ENCODE data around the gene VSNL1. TPM values are rescaled to one million over a fixed set of nuclear protein-coding genes. Genes with fewer than 3 reads are reported as not detected.

The VSNL1 gene
- total and polyA plus RNA-seq, 2 experiments from 2014 or later: 102 to 112 TPM

GRCh38 chr2:17544256-17544655, 3.8 kb downstream of the VSNL1 start (continued):
- TF ChIP-seq ETS1 (IDR thresholded peaks at IDR 0.05) (no peak), STAT1 (IDR thresholded peaks at IDR 0.05; ENCODE audit: unreplicated experiment) (no peak), EZH2 (IDR thresholded peaks at IDR 0.05; ENCODE audit: low read depth, unreplicated experiment) (no peak)

- TF ChIP-seq NANOG (IDR thresholded peaks at IDR 0.05; ENCODE audit: borderline replicate concordance) (peak; percentile 67), REST (IDR thresholded peaks at IDR 0.05; ENCODE audit: unreplicated experiment) (no peak)
- Mint-ChIP-seq H3K27me3 (ENCODE audit: insufficient read depth, low read depth, poor library complexity) (peaks cover 4% of the 10 kb centered on the region), H3K4me1 (peaks cover 67% of the 10 kb centered on the region), H3K36me3 (ENCODE audit: low read depth) (peaks cover 10% of the 10 kb centered on the region), H3K27ac (peak overlapping the region; percentile 95), H3K4me3 (peak overlapping the region; percentile 65), H3K9me3 (no peaks in the 10 kb centered on the region)
- Histone ChIP-seq H3K36me3 (ENCODE audit: insufficient read depth) (no peaks in the 10 kb centered on the region), H3K27ac (ENCODE audit: low read depth) (peak overlapping the region; percentile 95), H4K20me1 (replicated peaks; ENCODE audit: insufficient read depth) (peaks cover 6% of the 10 kb centered on the region; the same call in 1 of the 2 replicates), H3K4me2 (peak overlapping the region; percentile 61), H3F3A (replicated peaks; ENCODE audit: low read depth) (peaks cover 9% of the 10 kb centered on the region; the same call in 1 of the 2 replicates), H3K79me2 (replicated peaks; ENCODE audit: insufficient read depth) (peaks cover 87% of the 10 kb centered on the region), H3K9me2 (ENCODE audit: insufficient read depth) (no peaks in the 10 kb centered on the region), H3K4me3 (peak overlapping the region; percentile 82), H3K27me3 (ENCODE audit: insufficient read depth) (no peaks in the 10 kb centered on the region), H2AFZ (no peak overlapping the region), H3K4me1 (ENCODE audit: insufficient read depth) (peaks cover 71% of the 10 kb centered on the region)
- DNase-seq (ENCODE audit: low spot score) (no peak), ATAC-seq (no peak)
These were observed 5.5 kb downstream of the VSNL1 start for GRCh38 chr2:17545680-17546613.

GRCh38 chr2:17547237-17547636, 6.7 kb downstream of the VSNL1 start:
- Histone ChIP-seq H3K9me2 (ENCODE audit: insufficient read depth) (no peaks in the 10 kb centered on the region), H3K4me3 (peak overlapping the region; percentile 82), H3F3A (replicated peaks; ENCODE audit: low read depth) (peaks cover 9% of the 10 kb centered on the region; the same call in 1 of the 2 replicates), H3K4me2 (peak overlapping the region; percentile 61), H3K27me3 (ENCODE audit: insufficient read depth) (no peaks in the 10 kb centered on the region), H2AFZ (no peak overlapping the region), H3K4me1 (ENCODE audit: insufficient read depth) (peaks cover 71% of the 10 kb centered on the region), H4K20me1 (replicated peaks; ENCODE audit: insufficient read depth) (peaks cover 6% of the 10 kb centered on the region; the same call in 1 of the 2 replicates), H3K27ac (ENCODE audit: low read depth) (no peak overlapping the region; the same call in 1 of the 2 replicates), H3K79me2 (replicated peaks; ENCODE audit: insufficient read depth) (peaks cover 87% of the 10 kb centered on the region), H3K36me3 (ENCODE audit: insufficient read depth) (no peaks in the 10 kb centered on the region)
- Mint-ChIP-seq H3K36me3 (ENCODE audit: low read depth) (peaks cover 19% of the 10 kb centered on the region), H3K4me3 (peak overlapping the region; percentile 40), H3K9me3 (0 out of 3 replicates have a peak, but pooled peaks cover 2% of the 10 kb centered on the region), H3K27me3 (ENCODE audit: insufficient read depth, low read depth, poor library complexity) (peaks cover 4% of the 10 kb centered on the region), H3K27ac (peak overlapping the region; percentile 93), H3K4me1 (peaks cover 68% of the 10 kb centered on the region)
- no peak for ATAC-seq
- no peak for DNase-seq (ENCODE audit: low spot score)
- no peak for TF ChIP-seq EZH2 (IDR thresholded peaks at IDR 0.05; ENCODE audit: low read depth, unreplicated experiment)
- no peak for TF ChIP-seq CREB1 (CRISPR knock-in tag; IDR thresholded peaks at IDR 0.05; ENCODE audit: low read depth)
- TF ChIP-seq POLR2AphosphoS5 (IDR thresholded peaks at IDR 0.05; ENCODE audit: low read depth): no peak
- no peak for TF ChIP-seq ZNF331 (CRISPR knock-in tag; IDR thresholded peaks at IDR 0.05; ENCODE audit: low read depth)
- no peak for TF ChIP-seq CTCF (conservative IDR thresholded peaks at IDR 0.05; ENCODE audit: low read depth in 2 of 2)
- TF ChIP-seq ZNF114 (CRISPR knock-in tag; IDR thresholded peaks at IDR 0.05): no peak

Data from GM23338 (cell line).